Mucosa of stomach (tissue), 1 donor: ENCODE results near the gene CD3E.
"Not testable (repeated sequence)": the region's sequence is repeated elsewhere in the genome, so short reads cannot be mapped to it uniquely, and the experiment has no call there.

Source experiments
- H3K27me3 ChIP-seq: one replicate; pipeline ENCODE4 v1.7.0; 2013; ENCODE audit warnings: mild to moderate bottlenecking, low read length; ENCODE audit not compliant: control insufficient read depth, insufficient read depth
- H3K36me3 ChIP-seq: one replicate; pipeline ENCODE4 v1.7.0; 2013; ENCODE audit warnings: low read length; ENCODE audit not compliant: control insufficient read depth, insufficient read depth
- H3K4me1 ChIP-seq: one replicate; pipeline ENCODE4 v1.7.0; 2013; ENCODE audit warnings: mild to moderate bottlenecking, low read length; ENCODE audit not compliant: control insufficient read depth, insufficient read depth
- H3K4me3 ChIP-seq: one replicate; pipeline ENCODE4 v1.7.0; 2013; ENCODE audit warnings: low read length
- H3K9ac ChIP-seq: one replicate; pipeline ENCODE4 v1.7.0; 2013; ENCODE audit warnings: mild to moderate bottlenecking, low read length, moderate library complexity
- H3K9me3 ChIP-seq: one replicate; pipeline ENCODE4 v1.7.0; 2013; ENCODE audit warnings: mild to moderate bottlenecking, low read length, moderate library complexity; ENCODE audit not compliant: control insufficient read depth
- donor health status: Pancreatic carcinoma.

CD3E gene

DNA sequence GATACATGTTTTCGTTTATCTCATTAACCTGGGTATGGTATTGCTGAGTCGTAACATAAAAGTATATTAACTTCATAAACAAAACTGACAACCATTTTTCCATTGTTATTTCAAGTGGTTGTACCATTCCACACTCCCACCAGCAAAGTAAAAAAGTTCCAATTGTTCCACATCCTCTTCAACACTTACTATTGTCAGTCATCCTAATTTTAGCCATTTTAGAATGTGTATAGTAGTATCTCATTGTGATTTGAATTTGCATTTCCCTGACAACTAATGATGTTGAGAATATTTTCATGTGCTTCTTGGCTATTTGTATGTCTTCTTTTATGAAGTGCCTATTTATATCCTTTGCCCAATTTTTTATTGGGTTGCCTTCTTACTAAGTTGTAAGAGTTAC is 10.5 kb upstream of the CD3E start:
- Histone ChIP-seq H3K9me3 (no peaks in the 10 kb centered on the region), H3K36me3 (no peaks in the 10 kb centered on the region), H3K9ac (no peak overlapping the region), H3K4me1 (peaks cover 21% of the 10 kb centered on the region), H3K4me3 (no peak overlapping the region), H3K27me3 (peaks cover 3% of the 10 kb centered on the region)

DNA sequence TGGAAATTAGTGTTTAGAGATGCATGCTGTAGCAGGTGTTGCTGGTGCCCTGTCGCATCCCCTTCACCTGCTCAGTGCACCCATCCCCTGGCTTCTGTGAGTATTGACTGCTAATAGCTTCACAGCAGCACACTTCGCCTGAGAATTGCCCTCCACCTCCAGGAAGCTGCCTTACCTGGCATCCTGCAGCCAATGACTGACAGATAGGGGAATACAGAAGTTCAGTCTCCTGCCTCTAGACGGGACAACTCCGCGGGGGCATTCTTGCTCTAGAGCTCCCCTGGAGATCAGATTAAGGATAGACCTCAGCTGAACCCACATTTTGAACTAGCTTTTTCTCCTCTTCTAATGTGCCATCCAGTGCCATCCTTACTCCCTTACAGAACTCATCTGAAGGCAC is 9.3 kb upstream of the CD3E start:
- Histone ChIP-seq H3K36me3 (no peaks in the 10 kb centered on the region), H3K27me3 (peaks cover 3% of the 10 kb centered on the region), H3K4me3 (no peak overlapping the region), H3K4me1 (peaks cover 21% of the 10 kb centered on the region), H3K9me3 (no peaks in the 10 kb centered on the region), H3K9ac (no peak overlapping the region)

DNA sequence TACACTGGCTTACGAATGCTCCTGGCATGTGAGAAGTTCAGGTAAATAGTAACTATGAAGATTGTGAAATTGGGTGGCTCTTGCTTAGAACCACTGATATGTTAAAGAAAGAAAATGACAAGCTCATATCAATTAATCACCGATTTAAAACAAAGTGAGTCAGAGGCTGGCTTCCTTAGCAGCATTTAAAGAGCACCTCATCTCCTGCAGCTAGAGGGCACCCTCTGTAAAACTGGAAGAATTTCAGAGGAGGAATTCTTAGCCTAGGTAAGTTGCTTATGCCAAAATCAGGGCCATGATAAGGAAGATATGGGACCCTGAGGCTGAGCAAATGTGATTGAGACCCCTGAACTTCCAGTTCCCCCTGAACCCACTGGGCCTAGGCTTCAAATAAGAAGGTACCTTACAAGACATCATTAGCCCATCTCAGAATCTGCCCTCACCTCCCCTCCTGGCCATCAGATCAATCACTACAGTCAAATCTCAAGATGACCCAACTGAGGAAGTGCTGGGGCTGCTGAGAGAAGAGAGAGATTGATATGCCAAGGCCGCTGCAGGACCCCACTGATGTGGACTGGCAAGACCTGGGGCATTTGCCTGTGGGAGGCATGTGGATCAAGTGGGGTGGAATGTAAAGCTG is 8.6 kb upstream of the CD3E start:
- Histone ChIP-seq H3K4me3 (no peak overlapping the region), H3K36me3 (no peaks in the 10 kb centered on the region), H3K9ac (no peak overlapping the region), H3K27me3 (peaks cover 3% of the 10 kb centered on the region), H3K9me3 (no peaks in the 10 kb centered on the region), H3K4me1 (peaks cover 21% of the 10 kb centered on the region)

DNA sequence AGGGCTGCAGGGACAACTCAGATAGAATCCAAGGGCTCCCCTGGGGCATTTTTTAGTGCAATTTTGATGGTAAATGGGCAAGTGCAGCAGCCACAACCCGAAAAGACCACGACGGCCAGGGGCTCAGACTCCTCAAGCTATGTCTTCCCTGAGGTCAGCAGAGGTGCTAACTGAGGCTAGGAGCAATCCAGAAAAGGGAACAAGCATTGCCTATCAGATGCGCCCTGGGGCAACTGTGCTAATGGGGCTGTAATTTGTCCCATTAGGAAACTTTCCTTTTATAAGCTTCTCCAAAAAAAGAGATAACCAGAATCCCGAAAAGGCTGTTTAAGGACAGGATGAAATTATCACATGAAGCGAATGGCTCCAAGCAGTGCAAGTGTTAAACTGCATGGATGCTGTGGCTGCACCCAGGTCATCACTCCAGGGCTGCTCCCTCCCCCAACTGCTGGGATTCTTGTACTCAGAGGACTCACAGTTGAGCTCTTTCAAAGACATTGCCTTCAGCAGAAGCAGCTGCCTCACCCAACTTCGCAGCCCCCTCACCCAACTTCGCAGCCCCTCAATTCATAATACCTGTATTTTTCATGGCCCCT is 2.8 kb upstream of the CD3E start:
- H3K4me1 ChIP-seq: no peaks in the 10 kb centered on the region
- no peaks in the 10 kb centered on the region for H3K9me3 ChIP-seq

DNA sequence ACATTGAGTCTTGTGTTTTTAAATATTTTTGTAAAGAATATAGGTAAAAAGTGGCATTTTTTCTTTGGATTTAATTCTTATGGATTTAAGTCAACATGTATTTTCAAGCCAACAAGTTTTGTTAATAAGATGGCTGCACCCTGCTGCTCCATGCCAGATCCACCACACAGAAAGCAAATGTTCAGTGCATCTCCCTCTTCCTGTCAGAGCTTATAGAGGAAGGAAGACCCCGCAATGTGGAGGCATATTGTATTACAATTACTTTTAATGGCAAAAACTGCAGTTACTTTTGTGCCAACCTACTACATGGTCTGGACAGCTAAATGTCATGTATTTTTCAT is 333 bp upstream of the CD3E start:
- Histone ChIP-seq H3K4me3 (no peak overlapping the region), H3K27me3 (no peaks in the 10 kb centered on the region), H3K36me3 (no peaks in the 10 kb centered on the region), H3K9me3 (no peaks in the 10 kb centered on the region), H3K4me1 (no peaks in the 10 kb centered on the region), H3K9ac (no peak overlapping the region)

More for the DNA sequence above, 2.8 kb upstream of the CD3E start:
- Histone ChIP-seq H3K4me3 (no peak overlapping the region), H3K27me3 (no peaks in the 10 kb centered on the region), H3K9ac (no peak overlapping the region), H3K36me3 (no peaks in the 10 kb centered on the region)

DNA sequence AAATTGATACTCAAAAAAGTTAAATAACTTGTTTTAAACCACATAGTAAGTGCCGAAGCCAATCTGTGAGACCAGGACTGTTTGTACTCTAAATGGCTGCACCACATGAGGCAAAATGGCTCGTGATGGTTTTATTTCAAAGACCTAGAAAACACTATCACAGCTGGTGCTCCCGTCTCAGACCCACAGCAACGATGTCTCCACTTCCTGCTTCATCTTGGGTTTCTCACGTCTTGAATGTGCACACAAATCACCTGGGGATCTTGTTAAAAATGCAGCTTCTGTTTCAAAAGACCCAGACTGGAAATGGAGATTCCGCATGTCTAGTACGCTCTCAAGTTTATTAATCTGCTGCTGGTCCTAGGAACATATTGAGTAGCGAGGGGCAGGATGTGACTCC is 1.2 kb downstream of the CD3E start:
- H3K36me3 ChIP-seq: no peaks in the 10 kb centered on the region
- no peaks in the 10 kb centered on the region for H3K27me3 ChIP-seq
- H3K9me3 ChIP-seq: no peaks in the 10 kb centered on the region
- peaks cover under 1% of the 10 kb centered on the region for H3K4me1 ChIP-seq
- no peak overlapping the region for H3K4me3 ChIP-seq
- no peak overlapping the region for H3K9ac ChIP-seq

DNA sequence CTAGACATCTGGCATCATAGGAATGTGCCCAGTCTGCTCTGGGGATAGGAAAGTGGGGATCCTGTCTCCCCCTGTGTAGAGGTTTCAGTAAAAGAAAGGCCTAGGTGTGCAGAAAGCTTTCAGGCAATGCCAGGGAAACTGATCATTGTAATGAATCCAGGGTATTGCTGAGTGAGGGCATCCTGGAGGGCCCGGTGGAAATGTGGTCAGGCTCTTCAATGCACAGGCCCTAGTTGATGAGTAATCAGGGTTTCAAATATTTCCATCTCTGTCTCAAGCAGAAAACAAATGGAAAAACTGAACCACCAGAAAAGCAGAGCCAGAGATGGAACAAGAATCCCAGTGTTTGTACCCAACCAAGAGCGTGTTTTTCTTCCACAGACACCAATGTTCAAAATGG is 2.0 kb downstream of the CD3E start:
- H3K36me3 ChIP-seq: no peaks in the 10 kb centered on the region
- H3K9ac ChIP-seq: no peak overlapping the region
- H3K4me1 ChIP-seq: peaks cover 9% of the 10 kb centered on the region
- H3K9me3 ChIP-seq: no peaks in the 10 kb centered on the region
- H3K27me3 ChIP-seq: no peaks in the 10 kb centered on the region
- no peak overlapping the region for H3K4me3 ChIP-seq

DNA sequence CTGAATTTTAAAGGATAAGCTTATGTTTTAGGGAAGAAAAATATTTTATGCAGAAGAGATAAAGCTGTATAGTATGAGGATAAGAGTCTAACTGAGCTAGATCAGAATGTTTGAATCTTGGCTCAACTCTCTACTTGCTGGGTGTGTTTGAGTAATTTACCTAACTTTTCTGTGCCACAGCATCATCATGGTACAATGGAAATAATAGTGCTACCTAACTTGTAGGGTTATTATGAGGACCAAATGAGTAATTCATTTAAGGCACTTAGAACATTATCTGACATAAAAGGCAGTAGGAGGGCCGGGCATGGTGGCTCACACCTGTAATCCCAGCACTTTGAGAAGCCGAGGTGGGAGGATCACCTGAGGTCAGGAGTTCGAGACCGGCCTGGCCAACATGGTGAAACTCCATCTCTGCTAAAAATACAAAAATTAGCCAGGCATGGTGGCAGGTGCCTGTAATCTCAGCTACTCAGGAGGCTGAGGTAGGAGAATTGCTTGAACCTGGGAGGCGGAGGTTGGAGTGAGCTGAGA is 4.5 kb downstream of the CD3E start:
- not testable (repeated sequence) for H3K4me3 ChIP-seq, H3K36me3 ChIP-seq, H3K27me3 ChIP-seq, H3K9ac ChIP-seq, H3K9me3 ChIP-seq
- peaks cover 31% of the 10 kb centered on the region for H3K4me1 ChIP-seq

DNA sequence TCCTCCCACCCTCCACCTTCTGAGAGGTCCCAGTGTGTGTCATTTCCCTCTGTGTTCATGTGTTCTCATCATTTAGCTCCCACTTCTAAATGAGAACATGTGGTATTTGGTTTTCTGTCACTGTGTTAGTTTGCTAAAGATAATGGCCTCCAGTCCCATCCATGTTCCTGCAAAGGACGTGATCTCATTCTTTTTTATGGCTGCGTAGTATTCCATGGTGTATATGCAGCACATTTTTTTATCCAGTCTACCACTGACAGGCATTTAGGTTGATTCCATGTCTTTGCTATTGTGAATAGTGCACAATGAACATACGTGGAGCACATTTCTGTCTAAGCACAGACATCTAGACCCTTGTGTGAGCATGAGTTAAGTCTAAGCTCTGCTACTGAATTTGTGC is 5.7 kb downstream of the CD3E start:
- H3K4me3 ChIP-seq: no peak overlapping the region
- no peaks in the 10 kb centered on the region for H3K9me3 ChIP-seq
- H3K27me3 ChIP-seq: peaks cover 6% of the 10 kb centered on the region
- no peaks in the 10 kb centered on the region for H3K36me3 ChIP-seq
- H3K4me1 ChIP-seq: peaks cover 42% of the 10 kb centered on the region
- H3K9ac ChIP-seq: no peak overlapping the region

DNA sequence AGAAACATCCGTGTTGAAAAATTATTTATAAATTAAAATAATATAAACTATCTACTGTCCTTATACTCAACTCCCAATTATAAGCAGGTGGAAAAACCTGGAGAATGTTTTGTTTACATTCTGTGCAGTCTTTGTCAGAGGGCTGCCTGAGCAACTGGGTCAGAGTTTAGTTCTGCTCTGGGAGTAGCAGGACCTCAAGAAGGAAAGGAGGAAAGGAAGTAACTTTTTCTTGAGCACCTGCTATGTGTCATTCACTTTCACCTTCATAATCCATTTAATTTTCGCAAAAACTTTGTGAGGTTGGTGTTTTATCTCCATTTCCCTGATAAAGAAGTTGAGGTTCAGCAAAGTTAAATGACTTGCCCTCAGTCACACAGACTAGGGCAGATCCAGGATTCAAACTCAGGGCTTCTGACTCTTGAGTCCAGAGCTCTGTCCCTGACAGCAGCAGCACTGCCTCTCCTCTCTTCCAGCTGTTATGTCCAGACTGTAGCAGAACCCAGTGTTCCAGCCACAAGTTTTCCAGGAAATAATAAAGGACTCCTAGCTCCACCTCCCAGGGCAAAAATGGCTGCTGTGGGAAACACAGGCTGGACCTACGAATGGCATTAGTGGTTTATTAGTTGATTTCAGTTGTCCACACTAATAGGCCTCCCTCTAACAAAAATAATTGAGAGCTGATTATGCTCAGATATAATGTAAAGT is 6.4 kb downstream of the CD3E start:
- H3K4me3 ChIP-seq: no peak overlapping the region
- H3K27me3 ChIP-seq: peaks cover 6% of the 10 kb centered on the region
- peak overlapping the region; percentile 31 for H3K9ac ChIP-seq
- no peaks in the 10 kb centered on the region for H3K36me3 ChIP-seq
- peaks cover 49% of the 10 kb centered on the region for H3K4me1 ChIP-seq
- no peaks in the 10 kb centered on the region for H3K9me3 ChIP-seq

DNA sequence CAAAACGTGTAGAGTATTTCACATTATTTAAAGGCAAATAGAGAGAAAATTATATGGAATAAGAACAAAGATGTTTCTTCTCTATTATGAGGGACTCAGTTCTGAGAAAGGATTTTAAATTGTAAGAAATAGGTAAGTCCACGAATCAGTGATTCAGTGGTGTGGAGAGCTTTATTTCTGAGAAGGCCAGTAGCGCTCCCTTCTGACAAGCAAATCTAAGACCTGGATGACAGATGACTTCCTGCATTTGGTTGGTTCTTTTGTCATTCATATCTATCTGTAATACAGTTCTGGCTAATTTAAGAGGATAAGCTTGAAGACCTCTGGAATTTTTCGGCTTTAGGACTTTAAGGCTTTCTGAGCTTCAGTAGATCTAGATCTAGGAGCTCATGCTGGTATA is 7.0 kb downstream of the CD3E start:
- peak overlapping the region; percentile 31 for H3K9ac ChIP-seq
- peaks cover 6% of the 10 kb centered on the region for H3K27me3 ChIP-seq
- H3K4me3 ChIP-seq: no peak overlapping the region

DNA sequence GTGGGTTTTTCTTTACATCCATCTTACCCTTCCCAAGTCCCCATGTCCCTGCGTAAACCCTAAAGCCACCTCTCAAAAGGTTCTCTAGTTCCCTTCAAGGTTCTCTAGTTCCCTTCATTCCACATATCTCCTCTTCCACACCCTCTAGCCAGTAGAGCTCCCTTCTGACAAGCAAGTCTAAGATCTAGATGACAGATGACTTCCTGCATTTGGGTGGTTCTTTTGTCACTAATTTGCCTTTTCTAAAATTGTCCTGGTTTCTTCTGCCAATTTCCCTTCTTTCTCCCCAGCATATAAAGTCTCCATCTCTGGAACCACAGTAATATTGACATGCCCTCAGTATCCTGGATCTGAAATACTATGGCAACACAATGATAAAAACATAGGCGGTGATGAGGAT is 7.8 kb downstream of the CD3E start:
- Histone ChIP-seq H3K36me3 (no peaks in the 10 kb centered on the region), H3K9me3 (no peaks in the 10 kb centered on the region), H3K9ac (no peak overlapping the region), H3K4me3 (no peak overlapping the region), H3K4me1 (peaks cover 63% of the 10 kb centered on the region), H3K27me3 (peaks cover 6% of the 10 kb centered on the region)

More for the DNA sequence above, 7.0 kb downstream of the CD3E start:
- H3K4me1 ChIP-seq: peaks cover 55% of the 10 kb centered on the region
- no peaks in the 10 kb centered on the region for H3K9me3 ChIP-seq
- no peaks in the 10 kb centered on the region for H3K36me3 ChIP-seq
